HFF-Myc (cell line): ENCODE results near the gene MAML2.

Experiments used
- DNase-seq: peaks from one replicate; pipeline ENCODE4 v3.0.0-alpha.2; 2011; ENCODE audit warnings: low read depth; ENCODE audit errors: extremely low read depth
- H3K4me3 ChIP-seq: replicated peaks from 2 replicates; pipeline ENCODE4 v1.5.1; 2011; ENCODE audit warnings: low read depth, mild to moderate bottlenecking, control low read depth, low read length
- CTCF ChIP-seq: IDR thresholded peaks from 2 replicates; pipeline ENCODE4 v1.5.1; 2012; ENCODE audit warnings: mild to moderate bottlenecking, low read depth, low read length, control low read depth; ENCODE audit errors: missing control alignments

MAML2 gene

GRCh38 chr11:96326959-96327358 is 16.0 kb downstream of the MAML2 start:
- no peak for DNase-seq
- no peak for TF ChIP-seq CTCF
- no peak overlapping the region for H3K4me3 ChIP-seq

GRCh38 chr11:96324912-96325311 is 18.1 kb downstream of the MAML2 start:
- no peak overlapping the region for H3K4me3 ChIP-seq
- DNase-seq: no peak
- TF ChIP-seq CTCF: no peak

GRCh38 chr11:96323642-96323985 is 19.4 kb downstream of the MAML2 start:
- no peak for TF ChIP-seq CTCF
- no peak overlapping the region for H3K4me3 ChIP-seq
- no peak for DNase-seq

- H3K4me3 ChIP-seq: no peak overlapping the region
- no peak for TF ChIP-seq CTCF
- no peak for DNase-seq
Measured at GRCh38 chr11:96322775-96323641, 20.0 kb downstream of the MAML2 start.

GRCh38 chr11:96321091-96321490 is 21.9 kb downstream of the MAML2 start:
- no peak for TF ChIP-seq CTCF
- no peak overlapping the region for H3K4me3 ChIP-seq

GRCh38 chr11:96319898-96320656 is 22.9 kb downstream of the MAML2 start:
- no peak for TF ChIP-seq CTCF
- DNase-seq: no peak
- H3K4me3 ChIP-seq: no peak overlapping the region

More at GRCh38 chr11:96321091-96321490, 21.9 kb downstream of the MAML2 start:
- DNase-seq: no peak
